Measurements from ENCODE around the gene LMAN2.
"Not testable (repeated sequence)": the region's sequence is repeated elsewhere in the genome, so short reads cannot be mapped to it uniquely, and the experiment has no call there.

LMAN2 gene

DNA sequence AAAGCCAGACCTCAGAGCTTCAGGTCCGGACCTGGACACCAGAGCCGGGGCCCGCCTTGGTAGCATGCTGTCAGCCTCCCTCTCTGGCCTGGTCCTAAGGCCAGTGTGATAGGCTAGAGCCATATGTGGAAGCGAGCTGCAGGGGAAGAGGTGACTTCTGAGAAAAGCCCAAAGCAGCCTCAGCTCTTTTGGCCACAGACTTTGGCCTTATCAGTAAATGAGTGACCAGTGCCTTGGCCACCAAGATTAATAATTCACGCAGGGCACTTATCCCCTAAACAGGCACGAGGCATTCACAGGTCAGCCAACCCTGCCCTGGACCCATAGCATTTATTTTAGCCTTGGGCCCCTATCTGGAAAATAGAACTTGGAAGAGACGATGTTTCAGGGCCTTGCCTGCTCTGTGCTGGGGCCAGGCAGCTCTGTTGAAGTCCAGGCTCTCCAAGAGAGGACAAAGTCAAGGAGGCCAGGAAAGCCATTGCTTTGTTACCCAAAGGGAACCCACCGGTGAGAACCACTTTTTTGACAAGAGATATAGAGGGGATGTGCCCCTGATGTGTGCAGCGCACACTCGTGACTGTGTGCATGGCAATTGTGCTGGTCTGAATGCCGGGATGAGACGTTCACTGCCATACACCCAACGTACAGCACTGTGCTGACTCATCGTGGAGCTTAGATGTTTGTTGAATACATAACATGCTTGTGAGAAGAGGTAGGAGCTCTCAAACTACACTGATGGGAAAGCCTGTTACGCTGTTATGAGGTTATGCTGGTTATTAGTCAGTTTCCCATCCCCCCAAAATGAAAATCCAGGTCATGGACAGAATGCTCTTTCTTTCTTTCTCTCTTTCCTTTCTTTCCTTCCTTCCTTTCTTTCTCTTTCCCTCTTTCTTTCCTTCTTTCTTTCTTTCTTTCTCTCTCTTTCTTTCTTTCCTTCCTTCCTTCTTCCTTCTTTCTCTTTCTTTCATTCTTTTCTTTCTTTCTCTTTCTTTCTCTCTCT is 27.7 kb upstream of the LMAN2 start:
- no peak for DNase-seq (ENCODE audit: low read depth in 2 of 2)

DNA sequence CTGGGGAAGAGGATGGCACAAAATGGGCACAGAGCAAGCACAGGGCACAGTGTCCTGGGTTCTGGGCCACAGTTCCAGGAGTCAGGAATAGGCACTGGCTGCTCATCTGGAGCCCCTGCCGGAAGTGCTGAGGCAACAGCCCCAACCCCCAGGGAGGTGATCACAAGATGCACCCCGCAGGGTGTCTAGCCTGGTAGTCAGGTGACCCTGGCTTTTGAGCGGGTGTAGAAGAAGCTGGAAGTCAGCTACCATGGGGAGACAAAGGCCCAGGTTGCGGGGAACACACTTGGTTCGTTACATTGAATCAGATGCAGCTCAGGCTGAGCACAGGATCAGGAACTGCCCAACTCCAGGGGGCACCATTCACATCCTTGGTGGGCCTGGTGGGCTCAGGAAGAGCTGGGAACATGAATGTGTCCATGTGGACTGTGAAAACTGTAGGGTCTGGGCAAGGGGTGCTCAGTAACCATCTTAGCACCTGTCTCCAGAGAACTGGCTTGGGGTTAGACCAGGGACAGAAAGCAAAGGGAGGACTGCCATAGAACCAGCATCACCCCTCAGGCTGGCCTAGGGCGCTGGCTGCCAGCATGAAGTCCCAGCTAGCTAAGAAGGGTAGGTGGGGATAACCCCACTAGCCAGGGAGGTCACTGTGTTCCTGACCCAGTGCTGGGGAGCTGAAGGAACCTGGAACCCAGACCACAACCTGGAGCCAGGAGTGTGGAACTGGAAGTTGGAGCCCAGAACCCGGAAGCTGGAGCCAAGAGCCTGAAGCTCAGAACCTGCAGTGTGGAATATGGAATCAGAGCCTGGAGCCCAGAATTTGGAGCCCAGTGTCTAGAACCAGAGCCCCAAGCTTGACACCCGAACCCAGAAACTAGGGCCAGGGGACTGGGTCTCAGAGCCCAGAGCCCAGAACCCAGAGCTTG is 26.6 kb upstream of the LMAN2 start:
- DNase-seq (ENCODE audit: low read depth in 2 of 2) = no peak

GRCh38 chr5:177376107-177376506 is 24.6 kb upstream of the LMAN2 start:
- DNase-seq (ENCODE audit: low read depth in 2 of 2) = no peak

- not testable (repeated sequence) for DNase-seq (ENCODE audit: low read depth in 2 of 2)
These were observed 24.0 kb upstream of the LMAN2 start for GRCh38 chr5:177375516-177375915.

- DNase-seq (ENCODE audit: low read depth in 2 of 2) = no peak
These were observed 22.7 kb upstream of the LMAN2 start for GRCh38 chr5:177374211-177374610.

GRCh38 chr5:177373806-177374205 is 22.3 kb upstream of the LMAN2 start:
- DNase-seq (ENCODE audit: low read depth in 2 of 2) = no peak

DNA sequence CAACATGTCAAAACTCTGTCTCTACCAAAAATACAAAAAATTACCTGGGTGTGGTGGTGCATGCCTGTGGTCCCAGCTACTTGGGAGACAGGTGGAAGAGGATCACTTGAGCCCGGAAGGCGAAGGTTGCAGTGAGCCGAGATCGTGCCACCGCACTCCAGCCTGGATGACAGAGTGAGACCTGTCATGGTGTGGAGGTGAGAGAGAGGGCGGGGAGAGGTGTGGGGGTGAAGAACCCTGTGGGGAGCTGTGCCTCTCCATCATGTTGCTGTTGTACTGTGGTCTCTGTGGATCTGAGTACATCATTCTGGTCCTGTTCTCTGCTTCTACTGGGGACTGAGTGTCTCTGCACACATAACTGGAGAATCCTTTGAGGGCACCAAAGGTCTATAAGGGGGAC is 21.4 kb upstream of the LMAN2 start:
- no peak for DNase-seq (ENCODE audit: low read depth in 2 of 2)

- DNase-seq (ENCODE audit: low read depth in 2 of 2) = no peak
These were observed 20.8 kb upstream of the LMAN2 start for GRCh38 chr5:177372034-177372896.

DNA sequence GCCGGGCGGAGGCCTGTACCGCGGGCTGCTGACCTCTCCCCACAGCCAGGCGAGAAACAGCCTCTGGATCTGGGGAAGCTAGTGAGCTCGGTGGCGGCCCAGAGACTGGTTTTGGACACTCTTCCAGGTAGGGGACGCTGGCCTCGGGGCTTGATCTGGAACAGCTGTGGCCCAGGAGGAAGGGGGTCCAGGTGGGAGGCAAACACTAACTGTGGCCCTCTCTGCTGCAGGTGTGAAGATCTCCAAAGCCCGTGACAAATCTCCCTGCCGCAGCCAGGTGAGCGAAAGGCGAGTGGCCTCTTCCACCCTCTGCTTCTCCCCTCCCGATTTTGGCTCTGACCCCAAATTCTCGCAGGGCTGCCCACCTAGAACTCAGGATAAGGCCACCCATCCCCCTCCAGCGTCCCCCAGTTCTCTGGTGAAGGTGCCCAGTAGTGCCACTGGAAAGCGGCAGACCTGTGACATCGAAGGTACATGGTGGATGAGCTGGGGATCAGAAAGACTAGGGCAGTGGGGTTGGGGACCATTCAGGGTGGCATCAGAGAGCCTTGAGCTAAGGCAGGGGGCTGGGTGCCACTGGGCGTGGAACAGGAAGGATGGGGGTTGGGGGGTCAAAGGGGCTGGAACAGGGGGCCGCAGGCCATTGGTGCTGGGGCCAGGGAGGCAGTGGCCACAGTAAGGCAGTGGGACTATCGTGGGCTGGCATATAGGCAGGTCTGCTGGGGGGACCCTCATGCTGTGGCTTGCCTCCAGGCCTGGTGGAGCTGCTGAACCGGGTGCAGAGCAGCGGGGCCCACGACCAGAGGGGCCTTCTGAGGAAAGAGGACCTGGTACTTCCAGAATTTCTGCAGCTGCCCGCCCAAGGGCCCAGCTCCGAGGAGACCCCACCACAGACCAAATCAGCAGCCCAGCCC is 19.9 kb upstream of the LMAN2 start:
- DNase-seq (ENCODE audit: low read depth in 2 of 2) = no peak

- peak in 1 of 2 donors; percentile 59 for DNase-seq (ENCODE audit: low read depth in 2 of 2)
These were observed 19.1 kb upstream of the LMAN2 start for GRCh38 chr5:177370488-177371119.

GRCh38 chr5:177369645-177370440 is 18.4 kb upstream of the LMAN2 start:
- no peak for DNase-seq (ENCODE audit: low read depth in 2 of 2)

- no peak for DNase-seq (ENCODE audit: low read depth in 2 of 2)
These were observed 17.6 kb upstream of the LMAN2 start for GRCh38 chr5:177368869-177369644.

DNA sequence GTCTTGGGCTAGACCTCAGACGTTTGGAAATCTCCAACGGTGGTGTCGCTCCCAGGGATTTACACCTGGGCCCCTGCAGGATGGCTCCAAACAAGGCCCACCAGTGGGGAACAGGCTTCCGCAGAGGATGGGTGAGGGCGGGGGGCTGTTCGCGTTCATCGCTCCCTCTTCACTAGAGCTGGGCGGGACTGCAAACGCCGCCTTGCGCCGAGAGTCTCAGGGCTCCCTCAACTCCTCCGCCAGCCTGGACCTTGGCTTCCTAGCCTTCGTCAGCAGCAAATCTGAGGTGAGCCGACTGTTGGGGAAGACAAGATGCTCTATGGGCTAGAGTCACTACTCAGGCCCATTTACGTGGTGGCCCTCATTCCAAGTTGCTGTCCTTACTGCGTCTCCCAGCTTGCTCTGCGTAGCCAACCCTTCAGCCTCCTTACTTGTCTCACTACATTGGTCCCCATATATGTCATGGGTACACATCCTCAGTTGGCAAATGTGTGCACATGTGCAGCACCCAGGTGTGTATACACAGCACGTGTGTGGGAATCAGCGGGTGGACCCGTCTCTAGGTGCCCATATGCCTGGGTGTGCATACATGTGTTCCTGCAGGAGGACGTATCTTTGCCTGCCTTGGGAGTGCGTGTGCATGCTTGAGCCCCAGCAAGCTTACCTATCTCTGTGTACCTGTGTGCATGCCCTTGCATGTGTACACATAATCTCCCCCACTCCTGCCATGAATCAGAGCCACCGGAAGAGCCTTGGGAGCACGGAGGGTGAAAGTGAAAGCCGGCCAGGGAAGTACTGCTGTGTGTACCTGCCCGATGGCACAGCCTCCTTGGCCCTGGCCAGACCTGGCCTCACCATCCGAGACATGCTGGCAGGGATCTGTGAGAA is 16.8 kb upstream of the LMAN2 start:
- DNase-seq (ENCODE audit: low read depth in 2 of 2) = no peak

DNA sequence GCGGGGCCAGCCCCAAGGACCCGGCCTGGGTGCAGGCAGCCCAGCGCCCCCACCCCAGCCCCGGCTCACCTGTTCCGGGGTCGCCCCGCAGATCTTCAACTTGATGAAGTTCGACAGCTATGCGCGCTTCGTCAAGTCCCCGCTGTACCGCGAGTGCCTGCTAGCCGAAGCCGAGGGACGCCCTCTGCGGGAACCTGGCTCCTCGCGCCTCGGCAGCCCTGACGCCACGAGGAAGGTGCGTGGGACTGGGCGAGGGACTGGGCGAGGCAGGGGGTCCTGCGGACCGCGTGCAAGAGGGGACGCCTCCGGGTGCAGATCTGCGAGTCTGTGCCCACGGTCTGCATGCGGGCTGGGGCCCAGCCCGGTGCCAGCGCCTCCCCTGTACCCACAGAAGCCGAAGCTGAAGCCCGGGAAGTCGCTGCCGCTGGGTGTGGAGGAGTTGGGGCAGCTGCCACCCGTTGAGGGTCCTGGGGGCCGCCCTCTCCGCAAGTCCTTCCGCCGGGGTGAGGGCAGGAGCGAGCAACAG is 15.9 kb upstream of the LMAN2 start:
- no peak for DNase-seq (ENCODE audit: low read depth in 2 of 2)

DNA sequence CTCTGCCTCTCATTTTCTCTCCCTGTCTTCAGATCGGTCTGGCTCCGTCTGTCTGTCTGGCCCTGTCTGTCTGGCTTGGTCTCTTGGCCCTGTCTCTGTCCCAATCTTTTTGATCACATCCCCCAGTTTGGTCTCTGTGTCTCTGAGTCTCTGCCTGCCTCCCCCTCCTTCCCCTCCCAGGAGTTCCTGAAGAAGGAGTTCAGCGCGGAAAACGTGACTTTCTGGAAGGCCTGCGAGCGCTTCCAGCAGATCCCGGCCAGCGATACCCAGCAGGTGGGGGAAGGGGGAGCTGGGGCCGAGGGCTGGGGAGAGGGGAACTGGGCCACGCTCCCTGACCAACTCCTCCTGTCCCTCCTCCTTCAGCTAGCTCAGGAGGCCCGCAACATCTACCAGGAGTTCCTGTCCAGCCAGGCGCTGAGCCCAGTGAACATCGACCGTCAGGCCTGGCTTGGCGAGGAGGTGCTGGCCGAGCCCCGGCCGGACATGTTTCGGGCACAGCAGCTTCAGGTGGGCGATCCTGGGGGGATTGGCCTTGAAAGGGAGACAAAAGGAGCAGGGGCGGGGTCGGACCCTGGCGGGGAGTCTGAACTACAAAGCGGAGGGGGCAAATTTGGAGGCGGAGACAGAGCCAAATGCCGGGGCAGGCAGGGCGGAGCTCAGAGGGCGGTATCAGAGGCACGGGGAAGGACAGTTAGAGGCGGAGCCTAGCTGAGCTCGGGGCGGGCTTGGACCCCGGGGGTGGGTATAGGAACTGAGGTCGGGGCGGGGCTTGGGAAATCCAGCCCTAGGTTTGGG is 15.3 kb upstream of the LMAN2 start:
- no peak for DNase-seq (ENCODE audit: low read depth in 2 of 2)

- DNase-seq (ENCODE audit: low read depth in 2 of 2) = no peak
These were observed 14.5 kb upstream of the LMAN2 start for GRCh38 chr5:177365845-177366527.

Measured in stimulated activated CD4-positive, alpha-beta T cell treated with anti-CD3 and anti-CD28 coated beads, Interleukin-1b, Interleukin-23, amount 100 ng/mL, for 4 hours (primary cell).